Posterior cingulate gyrus (tissue), 11 donors: ENCODE data around the gene NUMB.

ENCODE experiments used
- DNase-seq, 10 donors: peaks; one replicate each; pipeline versions ENCODE4 v3.0.0 to v3.0.0-alpha.2; 2020 to 2021; ENCODE audit warnings: mixed read lengths in 3 of 10
- intact Hi-C: fragments of 100-400 bp; cut with DNase I; formaldehyde crosslinking; loops from one replicate; pipeline ENCODE4 v1.15.1; 2023

The NUMB gene

DNA sequence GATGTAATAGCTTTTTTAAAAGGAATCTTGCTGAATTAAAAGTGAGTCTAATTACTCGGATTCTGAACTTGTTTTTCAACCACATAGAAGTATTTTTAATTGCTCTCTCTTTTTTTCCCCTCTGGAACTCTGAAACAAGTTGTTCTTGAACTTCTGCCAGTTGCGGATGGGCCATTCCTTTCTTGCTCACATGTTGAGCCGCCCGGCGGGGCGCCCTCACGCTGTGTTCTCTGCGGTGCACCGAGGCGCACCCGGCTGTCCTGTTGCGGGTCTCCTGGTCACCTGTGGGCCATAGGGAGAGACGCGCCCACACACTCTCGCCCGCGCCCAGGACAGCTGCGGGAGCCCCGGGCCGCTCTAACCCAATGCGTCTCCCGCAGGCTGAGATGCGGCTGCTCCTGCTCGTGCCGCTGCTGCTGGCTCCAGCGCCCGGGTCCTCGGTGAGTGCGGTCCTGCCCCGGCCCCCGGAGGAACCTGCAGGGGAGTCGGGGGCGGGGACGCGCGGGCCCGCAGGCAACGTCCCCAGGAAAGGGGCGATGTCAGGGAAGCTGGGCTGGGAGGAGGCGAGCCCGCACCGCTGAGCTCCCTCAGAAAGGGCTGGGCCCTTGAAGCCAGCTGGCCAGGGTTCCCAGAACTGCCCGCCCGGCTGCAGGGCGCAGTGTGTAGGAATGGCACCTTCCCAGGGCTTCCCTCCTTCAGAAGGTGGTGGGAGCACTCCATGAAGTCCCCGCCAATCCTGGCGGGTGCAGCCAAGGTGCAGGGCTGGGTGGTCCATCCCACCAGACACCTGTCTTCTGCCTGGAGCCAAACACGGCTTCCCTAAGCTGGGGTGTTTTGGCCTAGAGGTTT, 218.7 kb downstream of the NUMB start:
- intact Hi-C loops: no loop called here
- peak in 4 of 10 donors; percentile 34 to 87 (median 66) for DNase-seq

DNA sequence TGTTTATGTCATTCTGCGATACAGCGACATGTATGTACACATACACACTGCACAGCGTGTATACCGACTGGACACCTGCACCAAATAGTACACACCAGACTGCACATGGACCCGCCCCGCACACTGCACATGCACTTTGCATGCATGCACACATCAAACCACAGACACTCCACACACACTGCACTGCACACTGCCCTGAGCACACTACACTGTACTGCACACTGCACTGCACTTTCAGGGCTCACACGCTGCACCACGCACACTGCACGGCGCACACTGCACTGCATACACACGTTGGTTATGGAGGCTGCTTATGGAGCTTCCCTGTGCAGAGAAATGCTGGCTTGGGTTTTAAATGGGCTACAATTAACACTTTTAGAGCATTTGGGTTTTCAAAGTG, 219.4 kb downstream of the NUMB start:
- intact Hi-C loops: no loop called here
- peak in 2 of 10 donors; percentile 54 to 70 for DNase-seq

- intact Hi-C loops: no loop called here
- DNase-seq: peak in 1 of 10 donors; percentile 49
Observed at GRCh38 chr14:73238424-73238852, 219.9 kb downstream of the NUMB start.

- intact Hi-C loops: no loop called here
- DNase-seq: peak in 2 of 10 donors; percentile 71 to 76
Observed at GRCh38 chr14:73237786-73238423, 220.4 kb downstream of the NUMB start.

- intact Hi-C loops: no loop called here
- peak in 2 of 10 donors; percentile 74 to 85 for DNase-seq
Observed at GRCh38 chr14:73237219-73237785, 221.0 kb downstream of the NUMB start, which contains the start of gene PAPLN. PAPLN (plus strand) TSS chr14:73237506; CDS start chr14:73239779, 2,273 bp downstream.

DNA sequence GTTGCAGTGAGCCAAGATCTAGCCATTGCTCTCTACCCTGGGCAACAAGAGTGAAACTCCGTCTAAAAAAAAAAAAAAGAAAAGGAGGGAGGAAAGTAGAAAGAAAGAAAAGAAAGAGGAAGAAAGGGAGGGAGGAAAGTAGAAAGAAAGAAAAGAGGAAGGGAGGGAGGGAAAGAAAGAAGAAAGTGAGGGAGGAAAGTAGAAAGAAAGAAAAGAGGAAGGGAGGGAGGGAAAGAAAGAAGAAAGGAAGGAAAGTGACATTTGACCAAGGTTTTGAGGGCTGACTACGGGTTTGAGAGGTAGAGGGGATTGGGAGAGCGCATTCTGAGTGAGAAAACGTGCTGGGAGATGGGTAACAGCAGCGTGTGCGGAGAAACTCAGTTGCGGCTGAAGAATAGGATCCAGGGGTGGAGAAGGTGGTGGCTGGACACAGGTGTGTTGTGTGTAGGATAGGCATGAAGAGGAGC, 221.6 kb downstream of the NUMB start:
- DNase-seq: no peak
- intact Hi-C loops: no loop called here

- peak in 2 of 10 donors; percentile 41 to 59 for DNase-seq
- intact Hi-C loops: no loop called here
Observed at GRCh38 chr14:73236157-73236556, 222.2 kb downstream of the NUMB start.

DNA sequence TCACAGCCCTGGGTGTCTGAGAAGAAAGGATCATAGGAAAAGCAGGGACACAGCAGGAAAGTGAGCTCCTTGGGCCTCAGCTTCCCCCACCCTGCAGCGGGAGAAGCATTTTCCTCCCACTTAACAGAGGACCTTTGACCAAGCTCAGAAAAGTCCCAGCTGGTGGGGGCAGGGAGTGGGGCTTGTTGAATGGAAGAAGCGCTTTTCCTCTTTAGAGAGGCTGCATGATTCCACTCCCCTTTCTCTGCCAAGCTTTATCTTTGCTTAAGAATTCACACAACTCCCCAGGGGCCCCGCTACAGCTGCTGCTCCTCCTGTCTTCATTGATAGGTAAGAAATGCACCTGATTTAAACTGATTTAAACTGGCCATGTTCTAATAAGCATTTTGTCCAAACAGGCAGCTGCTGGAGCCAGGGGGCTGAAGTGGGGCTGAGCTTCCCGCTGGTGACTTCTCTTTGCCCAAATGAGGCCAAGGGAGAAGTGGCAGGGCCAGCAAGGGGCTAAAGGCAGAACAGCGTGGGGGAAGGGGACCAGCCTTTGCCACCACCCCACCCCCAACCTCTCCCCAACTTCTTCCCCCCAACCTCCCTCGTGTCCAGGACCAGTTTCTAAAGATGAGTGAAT, 222.7 kb downstream of the NUMB start:
- DNase-seq: peak in 1 of 10 donors; percentile 39

DNA sequence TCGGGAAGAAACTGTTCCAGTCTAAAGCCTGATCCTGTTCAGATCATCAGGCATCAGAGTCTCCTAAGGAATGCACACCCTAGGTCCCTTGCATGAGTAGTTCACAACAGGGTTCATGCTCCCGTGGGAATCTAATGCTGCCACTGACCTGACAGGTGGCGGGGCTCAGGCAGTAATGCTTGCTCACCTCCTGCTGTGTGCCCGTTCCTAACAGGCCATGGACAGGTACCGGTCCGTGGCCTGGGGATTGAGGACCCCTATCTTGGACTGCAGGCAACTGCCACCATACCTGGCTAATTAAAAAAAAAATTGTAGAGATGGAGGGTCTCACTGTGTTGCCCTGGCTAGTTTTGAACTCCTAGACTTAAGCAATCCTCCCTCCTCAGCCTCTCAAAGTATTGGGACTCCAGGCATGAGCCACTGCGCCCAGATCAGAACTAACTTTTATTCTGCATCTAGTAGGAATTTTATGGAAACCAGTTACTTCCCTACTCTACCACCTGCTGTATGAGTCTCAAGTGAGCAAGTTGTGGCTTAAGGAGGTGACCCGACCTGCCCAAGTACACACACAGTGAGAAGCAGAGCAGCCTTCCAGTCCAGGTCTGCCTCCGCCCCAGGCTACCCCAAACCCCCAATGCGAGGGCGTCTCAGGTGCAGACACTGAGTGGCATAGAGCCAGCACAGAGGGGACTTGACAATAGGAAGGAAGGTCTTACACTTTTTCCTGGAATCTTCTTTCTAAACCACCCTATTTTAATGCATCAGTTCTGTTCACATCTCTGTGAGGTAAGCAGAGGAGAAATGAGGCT, 223.6 kb downstream of the NUMB start:
- intact Hi-C loops: no loop called here
- DNase-seq: peak in 1 of 10 donors; percentile 66

More for the DNA sequence above, 222.7 kb downstream of the NUMB start:
- intact Hi-C loops: no loop called here

DNA sequence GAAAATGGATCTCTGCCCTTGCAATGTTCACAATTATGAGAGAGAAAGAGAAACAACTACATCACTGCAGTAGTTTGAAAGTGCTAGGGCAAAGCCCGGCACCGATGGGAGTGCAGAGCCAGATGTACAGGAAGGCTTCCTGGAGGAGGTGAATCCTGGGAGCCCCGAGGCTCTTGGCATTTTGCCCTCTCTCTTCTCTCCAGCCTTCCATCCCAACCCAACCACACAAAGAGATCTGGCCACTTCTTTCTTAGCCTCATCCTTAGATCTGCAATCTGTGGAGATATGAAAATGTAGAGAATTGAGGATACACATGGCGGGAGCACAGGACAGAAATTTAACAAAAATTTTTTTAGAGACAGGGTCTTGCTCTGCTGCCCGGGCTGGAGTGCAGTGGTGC, 224.3 kb downstream of the NUMB start:
- DNase-seq: no peak
- intact Hi-C loops: no loop called here

- peak in 1 of 10 donors; percentile 24 for DNase-seq
- intact Hi-C loops: no loop called here
Observed at GRCh38 chr14:73233564-73233963, 224.8 kb downstream of the NUMB start.

DNA sequence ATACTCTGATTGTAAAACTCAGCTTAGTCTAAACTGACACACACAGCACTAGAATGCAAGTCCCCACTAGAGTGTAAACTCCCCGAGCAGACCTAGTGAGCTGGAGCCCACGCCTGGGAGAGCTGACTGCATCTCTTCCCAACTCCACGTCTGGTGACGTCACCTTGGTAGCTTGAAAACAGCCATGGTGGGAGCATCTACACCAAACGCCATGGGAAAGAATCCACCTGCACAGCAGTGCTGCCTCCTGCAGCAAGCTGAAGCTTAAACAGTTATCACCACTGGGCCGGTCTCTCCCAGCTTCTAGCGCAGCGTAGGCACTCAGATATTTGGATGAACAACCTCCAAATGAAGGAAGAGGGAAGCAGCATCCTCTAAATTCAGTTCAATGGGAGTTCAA, 225.4 kb downstream of the NUMB start:
- intact Hi-C loops: no loop called here
- DNase-seq: peak in 1 of 10 donors; percentile 55

- DNase-seq: peak in 1 of 10 donors; percentile 59
- intact Hi-C loops: no loop called here
Observed at GRCh38 chr14:73231981-73232851, 226.1 kb downstream of the NUMB start.

- peak in 1 of 10 donors; percentile 46 for DNase-seq
- intact Hi-C loops: no loop called here
Observed at GRCh38 chr14:73230051-73230450, 228.3 kb downstream of the NUMB start.

DNA sequence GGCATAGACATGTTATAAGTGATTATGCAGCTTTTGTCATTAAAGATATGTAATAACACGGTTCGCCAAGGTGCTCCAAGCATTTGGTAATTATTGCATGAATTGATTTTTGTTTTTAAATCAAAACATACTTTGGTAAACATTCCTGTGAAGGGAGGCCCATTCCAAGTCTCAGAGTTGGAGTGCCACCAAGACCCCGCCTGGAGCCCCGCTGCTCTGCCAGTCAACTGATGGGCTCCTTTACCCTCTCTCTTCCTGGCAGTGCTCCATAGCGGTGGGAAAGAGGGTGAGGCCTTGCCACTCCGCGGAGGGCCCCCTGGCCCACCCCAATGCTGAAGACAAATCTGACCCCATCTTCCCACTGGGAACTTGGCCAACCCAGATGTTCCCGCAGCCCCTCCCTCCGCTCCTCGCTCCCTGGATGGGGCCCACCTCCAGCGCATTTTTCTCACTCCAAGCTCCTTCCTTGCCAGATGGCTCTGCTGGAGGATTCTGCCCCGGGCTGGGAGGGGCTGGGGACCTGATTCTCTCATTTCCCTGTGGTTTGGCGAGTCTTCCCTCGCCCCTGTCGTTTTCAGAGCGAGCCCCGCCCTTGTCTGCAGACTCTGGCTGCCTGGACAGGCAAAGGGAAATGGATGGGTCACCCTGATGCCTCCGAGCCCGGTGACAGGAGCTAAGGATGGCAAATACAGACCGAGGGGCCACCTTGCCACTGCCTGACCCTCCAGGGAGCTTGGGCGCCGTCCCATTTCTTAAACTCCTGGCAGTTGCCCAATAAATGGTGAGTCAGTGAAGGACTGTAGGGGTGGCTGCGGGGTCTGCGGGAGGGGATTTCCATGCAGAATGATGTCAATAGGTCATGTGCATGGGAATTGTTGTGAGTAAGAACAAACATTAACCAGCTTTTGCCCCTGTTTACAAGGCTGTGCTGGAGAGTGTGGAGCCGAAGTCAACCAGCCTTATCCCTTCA, 230.2 kb downstream of the NUMB start:
- DNase-seq: peak in 1 of 10 donors; percentile 83
- intact Hi-C loops: no loop called here

- DNase-seq: no peak
- intact Hi-C loops: no loop called here
Observed at GRCh38 chr14:73225496-73225895, 232.8 kb downstream of the NUMB start.
